ENCODE results near the gene IPCEF1.
A peak's percentile ranks its signal among the peaks of the same experiment; 100 is the strongest.

Gene IPCEF1

GRCh38 chr6:154159126-154159525, 197.5 kb downstream of the IPCEF1 start:
- DNase-seq (ENCODE audit: low read depth in 2 of 2): no peak

- no peak for DNase-seq (ENCODE audit: low read depth in 2 of 2)
Observed at GRCh38 chr6:154157706-154158105, 198.9 kb downstream of the IPCEF1 start.

GRCh38 chr6:154157082-154157481, 199.5 kb downstream of the IPCEF1 start:
- peak in 1 of 2 donors; percentile 14 for DNase-seq (ENCODE audit: low read depth in 2 of 2)

- DNase-seq (ENCODE audit: low read depth in 2 of 2): peak; percentile 25 to 46
Observed at GRCh38 chr6:154156135-154156896, 200.3 kb downstream of the IPCEF1 start.

- DNase-seq (ENCODE audit: low read depth in 2 of 2): peak; percentile 24 to 68
Observed at GRCh38 chr6:154154389-154154967, 202.1 kb downstream of the IPCEF1 start.

- DNase-seq (ENCODE audit: low read depth in 2 of 2): no peak
Observed at GRCh38 chr6:154143753-154144152, 212.8 kb downstream of the IPCEF1 start.

- DNase-seq (ENCODE audit: low read depth in 2 of 2): no peak
Observed at GRCh38 chr6:154140743-154141142, 215.9 kb downstream of the IPCEF1 start.

- DNase-seq (ENCODE audit: low read depth in 2 of 2): no peak
Observed at GRCh38 chr6:154139892-154140291, 216.7 kb downstream of the IPCEF1 start.

- no peak for DNase-seq (ENCODE audit: low read depth in 2 of 2)
Observed at GRCh38 chr6:154138793-154139192, 217.8 kb downstream of the IPCEF1 start.

GRCh38 chr6:154134471-154135147, 222.0 kb downstream of the IPCEF1 start:
- DNase-seq (ENCODE audit: low read depth in 2 of 2): no peak

GRCh38 chr6:154127657-154128056, 228.9 kb downstream of the IPCEF1 start:
- DNase-seq (ENCODE audit: low read depth in 2 of 2): no peak

- no peak for DNase-seq (ENCODE audit: low read depth in 2 of 2)
Observed at GRCh38 chr6:154125421-154125820, 231.2 kb downstream of the IPCEF1 start.

GRCh38 chr6:154123155-154123956, 233.2 kb downstream of the IPCEF1 start:
- no peak for DNase-seq (ENCODE audit: low read depth in 2 of 2)

- no peak for DNase-seq (ENCODE audit: low read depth in 2 of 2)
Observed at GRCh38 chr6:154122195-154122925, 234.2 kb downstream of the IPCEF1 start.

GRCh38 chr6:154117485-154117884, 239.1 kb downstream of the IPCEF1 start:
- no peak for DNase-seq (ENCODE audit: low read depth in 2 of 2)

GRCh38 chr6:154113392-154113791, 243.2 kb downstream of the IPCEF1 start:
- no peak for DNase-seq (ENCODE audit: low read depth in 2 of 2)

- no peak for DNase-seq (ENCODE audit: low read depth in 2 of 2)
Observed at GRCh38 chr6:154112181-154112809, 244.3 kb downstream of the IPCEF1 start.

GRCh38 chr6:154111025-154111424, 245.6 kb downstream of the IPCEF1 start:
- no peak for DNase-seq (ENCODE audit: low read depth in 2 of 2)

GRCh38 chr6:154106251-154106650, 250.4 kb downstream of the IPCEF1 start:
- no peak for DNase-seq (ENCODE audit: low read depth in 2 of 2)
